Left cardiac atrium (tissue), 4 donors: ENCODE data around the gene CACNA1F. TPM values are rescaled to one million over a fixed set of nuclear protein-coding genes. Genes with fewer than 3 reads are reported as not detected.

ENCODE experiments used
- ATAC-seq, 2 donors: fragments of 200-7000 bp; cut with Tn5 transposase; one replicate each; pipeline ENCODE4 v1.9.1; 2020; ENCODE audit warnings: mild to moderate bottlenecking in 2 of 2, moderate library complexity in 2 of 2
- DNase-seq: peaks from one replicate; pipeline ENCODE4 v3.0.0-alpha.2; 2020
- intact Hi-C, 2 donors: fragments of 100-400 bp; cut with DNase I; formaldehyde crosslinking; loops; one replicate each; pipeline versions ENCODE4 v1.14.1 to v1.15.1; 2022 to 2023
- total RNA-seq, 2 donors: library from RNA; stranded (reverse); fragmentation: NEBNext Ultra II Directional; extraction: Animal tissue kit (Norgen Biotek cat#: 25700); gene quantifications; one replicate each; pipeline ENCODE4 v1.2.1, GENCODE V29; 2021
- donor health status: DM: no; HTN: yes; CAD: no.
- donor health status: DM: no; HTN: yes; CAD: no; lungs with severe emphysema.
- donor health status: DM: yes; HTN: yes; CAD: no.
- donor health status: Dilated cardiomyopathy.

The CACNA1F gene
- total RNA-seq, 2 donors from 2014 or later, result 0.03 to 0.21 TPM

DNA sequence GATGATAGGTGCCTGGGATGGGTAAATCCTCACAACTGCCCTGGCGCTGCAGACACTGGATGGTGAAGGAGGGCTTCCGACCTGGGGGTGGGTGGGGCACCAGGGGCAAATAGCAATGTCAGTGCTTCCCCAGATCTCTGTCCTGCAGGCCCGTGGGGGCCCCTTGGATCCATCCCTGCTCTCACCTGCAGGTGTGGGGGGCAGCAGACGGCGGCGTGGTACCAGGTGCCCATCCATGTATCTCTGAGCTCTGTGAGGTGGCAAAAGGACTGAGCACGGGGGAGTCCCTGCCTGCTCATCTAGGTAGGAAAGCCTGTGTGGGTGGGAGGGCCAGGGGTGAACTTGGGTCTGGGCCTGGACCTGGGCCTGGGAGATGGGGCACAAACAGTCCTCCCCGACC lies 26.6 kb downstream of the CACNA1F start:
- ATAC-seq, result no peak
- intact Hi-C loops, result no loop called here
- DNase-seq, result no peak

DNA sequence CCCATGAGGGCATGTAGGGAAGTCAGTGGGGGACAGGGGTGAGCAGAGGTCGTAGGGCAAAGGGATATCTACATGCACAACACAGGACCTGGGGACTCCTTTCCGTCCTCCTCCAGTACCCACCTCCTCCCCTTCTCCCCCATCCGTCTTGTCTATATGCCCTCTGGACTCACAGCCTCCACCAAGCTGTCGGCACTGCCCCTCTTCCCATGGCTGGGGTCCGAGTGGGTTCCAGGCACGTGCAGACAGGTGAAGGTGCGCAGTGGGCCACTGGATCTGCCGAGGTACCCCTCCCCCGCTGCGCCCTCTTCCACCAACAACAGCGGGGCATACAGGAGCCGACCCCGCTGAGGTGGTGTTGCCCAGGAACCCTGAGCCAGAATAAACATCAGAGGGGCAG lies 27.7 kb downstream of the CACNA1F start:
- ATAC-seq, result no peak
- intact Hi-C loops, result no loop called here
- DNase-seq, result no peak

DNA sequence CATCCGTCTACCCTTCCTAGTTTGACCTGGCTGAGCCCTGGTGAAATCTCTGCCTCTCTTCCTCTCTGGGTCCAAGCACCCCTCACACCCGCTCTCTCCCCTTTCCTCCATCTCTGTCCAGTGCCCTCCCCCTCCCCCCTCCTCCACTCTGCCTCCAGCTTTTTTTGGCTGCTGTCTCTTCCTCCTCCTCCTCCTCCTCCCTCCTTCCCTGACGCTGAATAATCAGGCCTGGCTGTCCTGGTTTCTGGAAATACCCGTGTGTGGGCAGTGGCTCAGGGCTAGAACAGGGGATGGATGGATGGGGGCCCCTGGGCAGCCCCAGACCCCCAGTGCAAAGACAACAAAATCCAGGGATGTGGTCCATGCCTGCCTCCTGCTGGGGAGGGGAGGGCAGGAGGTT lies 28.4 kb downstream of the CACNA1F start:
- DNase-seq (no peak), ATAC-seq (no peak)
- intact Hi-C loops, result no loop called here

DNA sequence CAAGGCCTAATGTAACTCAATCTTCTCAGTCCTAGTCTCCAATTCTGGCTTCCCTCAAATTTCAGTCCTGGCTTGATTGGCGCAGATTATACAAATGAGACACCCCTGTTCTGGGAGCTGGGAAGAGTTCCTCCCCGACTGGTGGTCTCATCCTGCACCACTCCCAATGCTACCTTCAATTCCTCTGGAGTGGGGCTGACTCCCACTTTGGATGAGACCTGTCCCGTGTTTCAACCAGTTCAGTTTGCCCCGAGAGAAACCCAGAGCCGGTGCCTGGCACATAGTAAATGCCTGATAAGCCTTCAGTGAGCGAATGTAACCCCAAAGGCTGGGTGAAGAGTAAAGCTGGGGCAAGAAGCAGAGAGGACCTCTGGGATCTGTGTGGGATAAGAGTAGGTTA lies 29.1 kb downstream of the CACNA1F start:
- intact Hi-C loops, result no loop called here
- no peak for DNase-seq

DNA sequence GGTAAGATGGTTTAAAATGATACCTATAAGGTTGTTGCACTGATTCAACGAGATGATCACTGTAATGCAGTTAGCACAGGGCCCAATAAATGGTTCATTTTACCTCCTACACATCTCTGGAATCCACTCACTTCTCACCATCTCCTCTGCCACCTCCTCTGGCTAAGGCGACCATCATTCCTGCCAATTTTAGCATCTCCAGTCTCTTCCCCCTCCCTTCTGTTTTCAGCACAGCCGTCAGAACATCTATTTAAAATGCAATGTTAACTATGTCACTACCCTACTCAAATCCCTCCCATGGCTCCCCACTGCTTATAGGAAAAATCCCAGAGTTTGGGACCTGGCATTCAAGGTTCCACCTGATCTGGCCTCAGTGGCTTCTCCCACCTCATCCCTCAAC lies 29.6 kb downstream of the CACNA1F start:
- ATAC-seq (no peak), DNase-seq (no peak)
- intact Hi-C loops, result no loop called here

More for the DNA sequence above, 29.1 kb downstream of the CACNA1F start:
- ATAC-seq, result no peak

DNA sequence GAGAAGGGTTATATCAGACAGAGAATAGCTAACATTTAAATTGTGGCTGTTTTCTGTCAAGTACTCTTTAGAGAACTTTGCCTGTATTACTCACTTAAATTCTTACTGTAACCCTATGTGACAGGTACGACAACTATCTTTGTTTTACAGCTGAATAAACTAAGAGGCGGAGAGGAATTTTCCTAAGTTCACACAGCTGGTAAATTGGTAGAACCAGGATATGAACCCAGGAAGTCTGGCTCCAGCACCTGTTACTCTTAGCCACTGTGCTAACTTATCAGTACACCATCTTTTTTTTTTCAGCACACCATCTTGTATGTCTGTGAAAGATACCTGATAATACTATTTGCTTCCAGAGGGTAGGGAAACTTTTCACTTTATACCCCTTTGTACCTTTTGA lies 31.1 kb downstream of the CACNA1F start:
- intact Hi-C loops, result no loop called here
- ATAC-seq, result no peak
- DNase-seq, result no peak

DNA sequence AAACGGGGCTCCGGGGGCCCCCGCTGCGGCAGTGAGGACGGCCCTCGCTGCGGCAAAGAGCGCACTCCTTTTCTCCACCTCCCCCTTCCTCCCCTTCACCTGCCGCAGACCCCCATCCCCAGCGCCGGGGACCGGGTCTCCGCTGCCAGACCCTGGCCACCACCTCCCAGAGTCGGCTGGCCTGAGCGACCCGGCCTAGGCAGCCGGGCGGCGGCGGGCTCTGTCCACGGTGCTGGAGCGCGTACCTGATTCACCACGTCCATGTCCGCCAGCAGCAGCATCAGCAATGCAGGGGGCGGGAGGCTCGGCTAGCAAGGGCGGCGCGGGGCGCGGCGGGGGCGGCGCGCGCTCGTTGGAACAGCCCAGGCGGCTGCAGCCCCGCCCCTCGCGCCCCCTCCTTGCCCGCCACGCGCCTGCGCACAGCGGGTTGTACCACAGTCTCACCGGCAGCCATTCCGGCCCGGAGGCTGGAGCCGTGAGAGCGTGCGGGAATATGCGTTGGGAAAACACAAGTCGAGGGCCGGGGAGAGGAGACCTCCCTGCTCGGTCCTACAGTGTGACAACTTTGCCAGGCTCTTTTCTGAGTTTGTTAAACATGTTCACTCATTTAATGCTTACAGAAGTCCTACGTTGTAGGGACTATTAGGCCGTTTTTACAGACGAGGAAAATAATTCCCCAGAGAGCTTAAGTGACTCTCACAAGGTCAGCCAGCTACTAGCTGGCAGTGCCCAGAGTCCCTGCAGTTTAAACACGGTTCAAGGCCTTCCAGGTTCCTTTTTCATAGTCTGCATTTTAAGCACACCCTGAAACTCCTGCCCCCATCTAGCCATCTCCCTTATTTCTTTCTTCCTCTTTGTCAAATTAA lies 33.0 kb downstream of the CACNA1F start, which contains the start of gene SYP:
SYP (minus strand) TSS at position 288 of the 866 bp plus-strand sequence; CDS start at position 281, 7 bp downstream.
- intact Hi-C loops, result no loop called here
- DNase-seq, result peak; percentile 90
- peak; percentile 95 to 97 for ATAC-seq

DNA sequence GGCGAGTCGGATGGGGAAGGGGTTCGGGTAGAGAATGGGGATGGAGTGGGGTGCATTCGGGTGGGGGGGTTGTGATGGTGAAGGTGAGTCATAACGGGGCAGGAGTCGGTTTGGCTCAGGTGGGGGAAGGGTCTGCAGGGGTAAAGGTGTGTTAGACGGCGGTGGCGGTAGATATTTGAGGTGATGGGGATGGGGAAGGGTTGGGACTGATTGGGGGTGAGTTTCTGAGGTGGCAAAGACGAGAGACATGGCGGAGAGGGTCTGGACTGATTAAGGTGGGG lies 33.9 kb downstream of the CACNA1F start:
- no peak for ATAC-seq
- intact Hi-C loops, result no loop called here
- no peak for DNase-seq

DNA sequence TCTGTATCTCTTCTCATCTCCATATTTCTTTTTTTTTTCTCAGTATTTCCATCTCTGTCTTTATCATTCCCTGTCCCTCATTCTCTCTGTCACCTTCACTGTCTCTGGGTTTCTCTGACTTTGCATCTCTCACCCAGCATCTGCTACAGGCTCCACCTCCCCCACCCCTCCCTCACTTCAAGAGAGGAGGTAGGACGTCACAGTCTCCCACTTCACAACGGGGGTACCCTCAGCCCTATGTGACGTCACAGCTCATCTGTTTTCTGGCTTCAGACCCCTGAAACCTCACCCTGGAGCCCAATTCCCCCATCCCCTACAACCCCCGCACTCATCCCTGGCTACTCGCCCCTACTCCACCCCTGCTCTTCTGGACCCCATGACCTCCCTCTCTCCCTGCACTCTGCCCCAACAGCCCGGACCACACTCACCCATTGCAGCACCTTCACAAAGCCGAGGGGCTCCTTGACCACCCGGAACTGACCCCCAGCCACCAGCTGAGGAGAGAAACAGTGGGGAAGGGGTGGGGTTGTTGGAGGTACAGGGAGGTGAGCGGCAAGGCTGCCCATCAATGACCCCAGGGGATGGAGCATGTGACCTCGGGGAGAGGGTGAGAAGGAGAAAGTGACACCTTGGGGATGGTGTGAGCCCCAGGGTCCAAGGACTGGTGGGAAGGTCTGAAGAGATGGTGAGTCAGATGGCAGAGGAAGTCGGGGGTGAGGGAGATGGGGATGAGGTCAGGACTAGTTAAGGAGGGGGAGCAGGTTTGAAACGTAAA lies 34.4 kb downstream of the CACNA1F start:
- intact Hi-C loops, result no loop called here
- no peak for ATAC-seq
- DNase-seq, result no peak

DNA sequence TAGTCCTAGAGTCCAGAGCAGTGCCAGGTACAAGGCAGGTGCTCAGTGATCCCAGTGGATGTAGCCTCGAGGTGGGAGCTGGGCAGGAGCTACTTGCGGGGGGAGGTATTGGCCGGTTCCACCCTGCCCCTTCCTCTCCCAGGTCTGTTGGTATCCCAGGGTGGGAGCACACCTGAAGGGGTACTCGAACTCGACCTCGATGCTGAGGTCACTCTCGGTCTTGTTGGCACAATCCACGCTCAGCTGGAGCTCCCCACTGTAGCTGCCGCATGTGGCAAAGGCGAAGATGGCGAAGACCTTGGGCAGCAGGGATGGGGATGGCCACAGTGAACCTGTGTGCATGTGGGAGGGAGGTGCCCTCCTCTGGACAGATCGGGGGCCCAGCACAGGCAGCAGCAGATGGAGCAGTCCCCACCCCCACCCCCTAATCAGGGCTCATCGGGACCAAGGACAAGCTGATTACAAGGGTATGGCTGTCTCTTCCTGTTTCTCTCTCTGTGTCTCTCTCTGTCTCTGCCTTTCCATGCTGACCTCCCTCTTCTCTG lies 35.5 kb downstream of the CACNA1F start:
- intact Hi-C loops, result no loop called here
- ATAC-seq, result no peak

DNA sequence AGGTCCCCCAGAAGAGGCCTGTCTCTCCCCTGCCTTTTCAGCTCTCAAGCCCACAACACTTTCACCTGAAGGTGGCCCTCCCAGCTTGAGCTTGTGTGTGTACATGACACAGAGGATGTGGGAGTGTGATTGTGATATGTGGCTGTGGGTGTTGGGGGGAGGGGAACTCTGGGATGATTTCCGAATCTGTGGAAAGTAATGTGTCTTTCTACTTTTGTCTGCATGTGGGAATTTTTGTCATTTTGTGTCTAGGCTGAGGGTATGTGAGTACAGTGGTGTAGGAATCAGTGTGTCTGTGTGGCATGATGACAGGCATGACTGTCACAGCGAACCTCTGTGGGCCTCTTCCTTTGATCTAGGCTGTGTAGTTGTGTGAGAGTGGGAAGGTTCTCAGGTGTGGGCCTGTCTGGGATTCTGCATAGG lies 39.6 kb downstream of the CACNA1F start:
- intact Hi-C loops, result no loop called here
- ATAC-seq (no peak), DNase-seq (no peak)

More for the DNA sequence above, 35.5 kb downstream of the CACNA1F start:
- no peak for DNase-seq

DNA sequence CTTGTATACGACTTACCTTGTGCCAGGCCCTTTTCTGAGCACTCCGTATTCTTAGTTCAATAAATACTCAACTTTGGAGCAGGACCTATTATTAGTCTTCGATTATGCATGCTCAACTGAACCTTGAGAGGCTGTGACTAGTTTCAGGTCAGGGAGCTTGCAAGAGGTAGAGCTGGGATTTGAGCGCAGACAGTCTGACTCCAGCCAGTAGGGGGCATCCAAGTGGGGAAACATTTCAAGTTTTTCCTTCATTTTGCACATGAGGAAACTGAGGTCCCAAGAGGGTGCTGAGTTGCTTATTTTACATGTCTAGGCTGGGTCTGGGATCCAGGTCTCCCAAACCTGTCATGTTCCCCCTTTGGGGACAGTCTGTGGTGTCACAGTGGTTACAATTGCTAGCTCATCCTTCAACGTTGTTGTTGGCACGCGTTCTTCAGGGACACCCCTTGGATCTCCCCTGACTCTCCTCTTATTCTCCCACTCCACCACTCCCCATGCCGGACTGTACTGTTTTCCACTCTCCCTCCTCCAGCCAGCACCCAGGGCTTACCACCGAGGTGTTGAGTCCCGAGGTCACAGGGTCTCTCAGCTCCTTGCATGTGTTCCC lies 40.3 kb downstream of the CACNA1F start:
- no peak for DNase-seq
- intact Hi-C loops, result no loop called here
- ATAC-seq, result no peak

DNA sequence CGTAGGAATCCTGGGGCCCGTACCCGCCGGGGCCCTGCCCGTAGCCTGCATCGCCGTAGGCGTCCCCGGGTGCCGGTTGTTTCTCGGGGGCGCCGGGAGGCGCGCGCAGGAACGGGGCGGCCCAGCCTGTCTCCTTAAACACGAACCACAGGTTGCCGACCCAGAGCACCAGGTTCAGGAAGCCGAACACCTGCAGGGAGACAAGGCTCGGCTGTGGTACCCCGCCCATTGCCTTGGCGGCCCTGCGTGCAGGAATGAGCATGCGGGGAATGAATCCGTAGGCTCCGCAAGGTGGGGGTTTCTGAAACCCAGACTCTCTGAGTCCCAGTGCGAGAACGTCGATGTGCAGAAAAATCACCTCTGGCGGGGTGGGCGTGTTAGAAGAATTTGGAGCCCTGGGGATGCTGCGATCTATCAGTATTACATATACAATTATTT lies 41.5 kb downstream of the CACNA1F start:
- DNase-seq (no peak), ATAC-seq (peak in 1 of 2 donors; percentile 2)
- intact Hi-C loops, result no loop called here

DNA sequence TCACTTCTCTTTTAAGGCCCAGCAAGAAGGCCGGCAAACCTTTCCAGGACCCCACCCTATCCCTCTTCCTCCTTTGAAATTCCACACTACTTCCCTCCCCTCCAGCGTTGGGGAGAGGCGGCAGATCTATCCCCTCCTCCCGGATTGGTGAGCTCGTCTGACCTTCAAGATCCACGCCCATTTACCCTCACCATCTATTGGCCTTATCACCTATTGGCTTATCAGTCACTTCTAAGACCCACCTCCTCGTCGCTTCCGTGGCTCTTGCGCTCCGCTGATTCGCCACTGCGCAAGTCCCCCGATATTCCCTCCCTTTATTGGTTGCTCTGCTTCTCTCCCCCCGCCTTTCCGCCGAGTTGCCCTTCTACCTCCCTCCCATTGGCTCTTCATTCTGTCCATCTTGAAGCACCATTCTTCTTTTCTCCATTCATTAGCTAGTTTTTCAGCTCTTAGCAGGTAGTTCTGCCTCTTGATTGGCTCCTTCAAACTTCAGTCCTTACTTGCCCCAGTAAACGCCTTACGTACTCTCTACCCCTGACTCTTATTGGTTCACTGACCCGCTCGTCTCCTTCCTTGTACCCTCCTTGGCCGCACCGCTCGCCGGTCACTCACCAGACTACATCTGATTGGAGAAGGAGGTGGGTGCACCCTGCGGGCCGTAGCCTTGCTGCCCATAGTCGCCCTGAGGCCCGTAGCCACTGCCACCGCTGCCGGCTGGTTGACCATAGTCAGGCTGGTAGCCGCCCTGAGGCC lies 42.1 kb downstream of the CACNA1F start:
- intact Hi-C loops, result no loop called here
- ATAC-seq (peak; percentile 89 to 94), DNase-seq (peak; percentile 90)

DNA sequence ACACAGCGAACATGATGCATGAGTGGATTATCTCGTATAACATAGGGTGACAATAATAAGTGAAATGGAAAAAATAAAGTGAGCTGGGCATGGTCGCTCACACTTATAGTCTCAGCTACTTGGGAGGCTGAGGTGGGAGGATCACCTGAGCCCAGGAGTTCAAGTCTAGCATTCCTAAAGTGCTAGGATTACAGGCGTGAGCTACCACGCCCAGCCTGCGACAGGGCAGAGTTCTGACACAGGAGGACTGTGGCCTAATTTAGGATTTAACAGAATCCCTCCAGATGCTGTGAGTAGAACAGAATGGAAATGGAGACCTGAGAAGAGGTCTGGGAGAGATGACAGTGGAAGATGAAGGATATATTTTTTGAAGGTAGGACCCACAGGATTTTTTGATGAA lies 43.5 kb downstream of the CACNA1F start:
- DNase-seq (no peak), ATAC-seq (no peak)
- intact Hi-C loops, result no loop called here

DNA sequence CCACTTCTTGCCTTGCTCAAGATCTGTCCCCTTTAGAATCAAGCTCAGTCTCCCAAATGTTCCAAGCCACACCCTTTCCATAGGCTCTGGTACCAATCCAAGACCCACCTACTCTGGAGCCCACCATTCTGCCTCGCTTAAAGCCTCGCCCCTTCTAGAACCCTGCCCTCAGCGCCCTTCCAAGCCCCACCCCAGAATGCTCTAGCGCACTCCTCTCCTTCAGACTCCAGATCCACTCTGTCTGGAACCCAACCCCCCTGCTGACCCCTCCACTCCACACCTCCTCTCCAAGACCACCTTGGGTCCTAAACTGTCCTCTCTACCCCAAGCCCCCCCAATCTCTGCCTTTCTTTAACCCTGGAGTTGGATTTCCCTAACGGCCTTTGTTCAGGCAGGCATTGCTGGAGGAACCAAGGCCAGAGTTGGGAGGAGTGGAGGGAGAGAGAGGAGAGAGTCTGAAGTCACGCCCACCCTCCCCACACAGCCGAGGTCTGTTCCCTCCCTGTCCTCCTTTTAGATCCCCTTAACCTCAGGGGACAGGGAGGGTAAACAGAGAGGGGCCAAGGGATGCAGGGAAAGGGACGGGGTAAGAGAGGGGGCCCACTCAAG lies 44.6 kb downstream of the CACNA1F start:
- DNase-seq (no peak), ATAC-seq (no peak)
- intact Hi-C loops, result no loop called here

DNA sequence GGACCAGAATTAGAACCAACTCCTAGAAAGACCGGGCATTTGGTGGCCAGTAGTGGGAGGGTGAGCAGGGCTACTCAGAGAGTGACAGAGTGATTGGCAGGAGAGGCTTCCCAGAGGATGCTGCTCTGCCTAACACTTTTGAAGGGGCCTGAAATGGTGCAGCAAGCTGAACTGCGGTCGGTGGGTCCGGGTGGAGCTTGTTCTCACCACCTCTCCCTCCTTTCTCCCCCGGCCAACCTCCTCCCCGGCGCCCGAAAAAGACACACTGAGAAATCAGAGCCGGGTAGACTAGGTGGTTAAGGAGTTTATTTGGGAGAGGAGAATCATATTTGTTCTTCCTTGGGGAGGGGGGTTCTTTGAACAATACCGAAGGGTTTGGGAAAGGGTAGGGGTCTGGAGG lies 45.6 kb downstream of the CACNA1F start:
- no peak for DNase-seq
- intact Hi-C loops, result no loop called here

DNA sequence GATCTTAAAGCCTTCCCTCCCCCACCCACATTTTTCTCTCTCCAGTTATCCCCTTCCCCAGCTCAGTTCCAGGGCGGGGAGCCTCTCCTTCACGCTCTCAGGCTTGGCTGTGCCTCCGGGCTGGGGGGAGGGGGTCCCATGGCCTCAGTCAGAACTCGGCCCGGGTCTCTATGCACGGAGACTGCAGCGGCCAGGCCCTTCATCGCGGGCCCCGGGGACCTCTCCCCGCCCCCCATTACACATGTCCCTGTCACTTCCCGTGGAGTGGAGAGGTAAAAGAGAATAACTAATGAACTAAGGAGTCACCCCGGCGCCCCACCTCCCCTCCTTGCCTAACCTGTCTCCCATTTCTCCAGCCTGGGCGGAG lies 46.1 kb downstream of the CACNA1F start:
- ATAC-seq (no peak), DNase-seq (no peak)
- intact Hi-C loops, result no loop called here

More for the DNA sequence above, 45.6 kb downstream of the CACNA1F start:
- ATAC-seq, result no peak
